Heart left ventricle (tissue), 16 donors: ENCODE results near the gene SYF2. TPM values are rescaled to one million over a fixed set of nuclear protein-coding genes. Genes with fewer than 3 reads are reported as not detected.

Experiments
- ATAC-seq, 4 donors: fragments of 200-7000 bp; cut with Tn5 transposase; one replicate each; pipeline ENCODE4 v1.9.1; 2020 to 2022; ENCODE audit warnings: moderate library complexity in 4 of 4, mild to moderate bottlenecking in 3 of 4, moderate number of reproducible peaks in 1 of 4
- DNase-seq, 5 donors: peaks; one replicate each; pipeline ENCODE4 v3.0.0-alpha.2; 2020
- H3K27ac ChIP-seq, 12 donors: fragments of 200-600 bp; sonication (generic) in 4 of 12; one replicate each; pipeline versions ENCODE4 v1.5.0 to v1.8.0; 2016 to 2022; ENCODE audit warnings: mild to moderate bottlenecking in 2 of 12
- H3K27me3 ChIP-seq, 9 donors: fragments of 200-600 bp; sonication (generic) in 2 of 9; one replicate each; pipeline versions ENCODE4 v1.5.1 to v1.8.0; 2016 to 2022; ENCODE audit warnings: mild to moderate bottlenecking in 3 of 9
- H3K36me3 ChIP-seq, 9 donors: fragments of 200-600 bp; sonication (generic) in 2 of 9; one replicate each; pipeline versions ENCODE4 v1.5.0 to v1.8.0; 2018 to 2022; ENCODE audit warnings: mild to moderate bottlenecking in 2 of 9
- H3K4me1 ChIP-seq, 12 donors: fragments of 200-600 bp; sonication (generic) in 4 of 12; one replicate each; pipeline versions ENCODE4 v1.5.0 to v1.8.0; 2016 to 2022; ENCODE audit warnings: mild to moderate bottlenecking in 3 of 12
- H3K4me3 ChIP-seq, 12 donors: fragments of 200-600 bp; sonication (generic) in 4 of 12; one replicate each; pipeline versions ENCODE4 v1.5.0 to v1.8.0; 2017 to 2022; ENCODE audit warnings: mild to moderate bottlenecking in 9 of 12, moderate library complexity in 4 of 12
- H3K9me3 ChIP-seq, 12 donors: fragments of 200-600 bp; sonication (generic) in 4 of 12; one replicate each; pipeline versions ENCODE4 v1.5.0 to v1.8.0; 2016 to 2022; ENCODE audit warnings: mild to moderate bottlenecking in 1 of 12
- POLR2A ChIP-seq, 2 donors: fragments of 450-650 bp; IDR thresholded peaks; one replicate each; pipeline ENCODE4 v1.6.1; 2017; ENCODE audit warnings: antibody characterized with exemption in 2 of 2, mild to moderate bottlenecking in 2 of 2, moderate library complexity in 2 of 2
- WGBS, 4 donors: extraction: QIAGEN DNeasy Blood & Tissue Kit in 2 of 4; methylation state at CpG; one replicate each; pipeline versions ENCODE4 v1.1.5 to v1.1.7; 2013 to 2018; 5-methylcytosine and 5-hydroxymethylcytosine counted together
- intact Hi-C, 10 donors: fragments of 100-400 bp; cut with DNase I; formaldehyde crosslinking; loops; one replicate each; pipeline versions ENCODE4 v1.11.1 to v1.14.2; 2022
- polyA plus RNA-seq, 2 donors: library from polyadenylated mRNA; stranded (reverse); fragments of 200-250 nt; gene quantifications; one replicate each; pipeline ENCODE4 v1.2.3, GENCODE V29; 2013
- total RNA-seq, 9 donors: library from RNA; depleted of rRNA in 2 of 9; stranded (reverse); fragments of >200 nt in 2 of 9; fragmentation: NEBNext Ultra II Directional in 3 of 9; extraction: Animal tissue kit (Norgen Biotek cat#: 25700) in 3 of 9; gene quantifications; one replicate each; pipeline versions ENCODE4 v1.1.0 to v1.2.4, GENCODE V29; 2016 to 2023
- TF ChIP-seq, protein P1 (sequence below), 12 donors: fragments of 200-600 bp; sonication (generic) in 4 of 12; IDR thresholded peaks; one replicate each; pipeline versions ENCODE4 v1.5.0 to v1.8.0; 2018 to 2022; ENCODE audit warnings: antibody characterized with exemption in 12 of 12, mild to moderate bottlenecking in 5 of 12
- donor health status: ischemic (EF 13 %, LVEDD 7.1; RV severe dilation, severe dysfunction).
- donor health status: healthy with polysubstance abuse.
- donor health status: DM: no; HTN: yes; CAD: no.
- donor health status: DM: no; HTN: no; CAD: no.
- donor health status: ischemic (EF 25% LVEDD 6.9; RV normal size, moderate dysfunction).
- donor health status: ischemic (EF 25% LVEDD 5.7; RV mildly dilated, moderate dysfunction).
- donor health status: healthy.
- donor health status: DM: yes; HTN: yes; CAD: no.
- donor health status: ischemic (EF 35%, LVEDD 5.7; RV mildly dilated, moderate dysfunction).
- donor health status: nonischemic (EF 11% LVEDD 7.7; RV severe dilation, severe dysfunction).
- donor health status: DM: yes; HTN: yes; CAD: no.
- donor health status: PGD.
- donor health status: ischemic (EF 29% LVEDD 5.4; RV normal size, mild dysfunction).
- donor health status: nonischemic (EF 23%, LVEDD 6.1; RV moderate dilation, normal function).

Gene SYF2
- total and polyA plus RNA-seq, 11 donors: 25.0 to 60.3 (median 35.4) TPM

GRCh38 chr1:25197982-25198662 is 34.2 kb downstream of the SYF2 start:
- 53 to 63% (median 60%) methylated on average over 11 of the region's 11 CpGs for WGBS, 4 donors
- Histone ChIP-seq H3K27ac (no peak overlapping the region), H3K27me3 (peaks cover 0 to 20% (median 0%) of the 10 kb centered on the region in 9 donors), H3K36me3 (no peaks in the 10 kb centered on the region), H3K4me1 (peaks cover 0 to 14% (median 3%) of the 10 kb centered on the region in 12 donors), H3K4me3 (peak overlapping the region in 1 of 12 donors; percentile 29), H3K9me3 (no peaks in the 10 kb centered on the region)
- no peak for DNase-seq
- ATAC-seq: no peak
- intact Hi-C loops: loop anchor here in 2 of 10 donors (5.0 to 10.0 kb wide), 2 partner anchors 263 to 271 kb away; partner anchors contain the start of gene RUNX3 (in 1 of the 2)
- no peak for TF ChIP-seq POLR2A (IDR thresholded peaks at IDR 0.05)
- TF ChIP-seq, protein P1, sequence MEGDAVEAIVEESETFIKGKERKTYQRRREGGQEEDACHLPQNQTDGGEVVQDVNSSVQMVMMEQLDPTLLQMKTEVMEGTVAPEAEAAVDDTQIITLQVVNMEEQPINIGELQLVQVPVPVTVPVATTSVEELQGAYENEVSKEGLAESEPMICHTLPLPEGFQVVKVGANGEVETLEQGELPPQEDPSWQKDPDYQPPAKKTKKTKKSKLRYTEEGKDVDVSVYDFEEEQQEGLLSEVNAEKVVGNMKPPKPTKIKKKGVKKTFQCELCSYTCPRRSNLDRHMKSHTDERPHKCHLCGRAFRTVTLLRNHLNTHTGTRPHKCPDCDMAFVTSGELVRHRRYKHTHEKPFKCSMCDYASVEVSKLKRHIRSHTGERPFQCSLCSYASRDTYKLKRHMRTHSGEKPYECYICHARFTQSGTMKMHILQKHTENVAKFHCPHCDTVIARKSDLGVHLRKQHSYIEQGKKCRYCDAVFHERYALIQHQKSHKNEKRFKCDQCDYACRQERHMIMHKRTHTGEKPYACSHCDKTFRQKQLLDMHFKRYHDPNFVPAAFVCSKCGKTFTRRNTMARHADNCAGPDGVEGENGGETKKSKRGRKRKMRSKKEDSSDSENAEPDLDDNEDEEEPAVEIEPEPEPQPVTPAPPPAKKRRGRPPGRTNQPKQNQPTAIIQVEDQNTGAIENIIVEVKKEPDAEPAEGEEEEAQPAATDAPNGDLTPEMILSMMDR (IDR thresholded peaks at IDR 0.05): no peak

DNA sequence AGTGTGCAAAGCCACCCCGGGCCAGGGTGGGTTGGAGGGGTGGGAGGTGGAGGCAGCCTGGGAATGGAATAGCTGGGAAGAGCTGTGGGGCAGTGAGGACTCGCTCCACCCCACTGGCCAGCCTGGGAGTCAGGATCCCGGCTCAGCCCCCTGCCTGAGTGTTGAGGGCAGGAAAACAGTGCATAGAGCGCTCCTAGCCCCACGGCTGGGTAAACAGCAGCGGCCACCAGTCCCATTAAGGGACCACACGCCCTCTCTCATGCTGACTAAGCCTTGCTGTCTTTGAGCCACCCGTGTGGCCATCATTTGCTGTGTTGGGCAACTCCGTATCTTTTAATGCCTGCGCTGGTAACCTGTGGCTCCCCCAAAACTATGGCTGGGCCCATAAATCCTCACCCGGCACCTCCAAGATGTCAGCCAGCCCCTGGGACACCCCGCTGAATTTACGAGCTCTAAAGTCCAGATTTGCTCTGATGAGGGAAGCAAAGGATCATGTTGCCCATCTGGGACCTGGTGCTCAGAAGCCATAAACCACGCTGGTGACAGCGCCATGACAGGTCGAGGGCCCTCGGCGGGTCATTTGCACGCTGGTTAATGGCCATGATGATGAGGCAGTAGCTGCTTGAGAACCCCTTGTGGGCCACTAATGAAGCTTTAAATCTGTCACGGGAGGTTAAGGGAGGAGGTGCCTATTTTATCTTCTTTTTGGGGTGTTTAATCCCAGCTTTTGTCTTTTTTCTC is 34.9 kb downstream of the SYF2 start:
- peaks cover 0 to 27% (median 0%) of the 10 kb centered on the region in 9 donors for H3K27me3 ChIP-seq
- no peak overlapping the region for H3K4me3 ChIP-seq
- intact Hi-C loops: loop anchor here in 2 of 10 donors (5.0 to 10.0 kb wide), 2 partner anchors 263 to 270 kb away; partner anchors contain the start of gene RUNX3 (in 1 of the 2)
- H3K36me3 ChIP-seq: no peaks in the 10 kb centered on the region
- H3K4me1 ChIP-seq: peaks cover 0 to 14% (median 3%) of the 10 kb centered on the region in 12 donors
- no peaks in the 10 kb centered on the region for H3K9me3 ChIP-seq
- H3K27ac ChIP-seq: no peak overlapping the region
- DNase-seq (no peak), ATAC-seq (no peak)
- TF ChIP-seq, protein P1 (IDR thresholded peaks at IDR 0.05): no peak
- TF ChIP-seq POLR2A (IDR thresholded peaks at IDR 0.05): no peak
- WGBS, 4 donors: 82 to 87% (median 84%) methylated on average over 16 to 20 of the region's 20 CpGs

DNA sequence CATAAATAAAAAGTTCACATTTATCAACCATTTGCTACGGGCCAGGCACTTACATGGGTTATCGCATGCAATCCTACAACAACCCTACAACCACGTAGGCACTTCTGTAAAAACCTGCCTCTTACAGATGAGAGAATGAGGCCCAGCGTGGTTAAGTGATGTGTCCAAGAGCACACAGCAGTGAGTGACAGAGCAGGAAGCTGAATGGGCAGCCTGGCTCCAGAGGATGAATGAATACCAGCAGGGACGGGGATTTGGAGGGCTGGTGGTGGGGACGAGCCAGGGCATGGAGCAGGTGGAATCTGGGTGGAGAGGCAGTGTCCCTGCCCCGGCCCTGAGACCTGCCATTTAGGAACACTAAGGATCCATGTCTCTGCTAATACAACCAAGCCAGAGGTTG is 35.5 kb downstream of the SYF2 start:
- H3K4me1 ChIP-seq: peaks cover 0 to 14% (median 3%) of the 10 kb centered on the region in 12 donors
- ATAC-seq: no peak
- no peaks in the 10 kb centered on the region for H3K36me3 ChIP-seq
- DNase-seq: no peak
- no peak overlapping the region for H3K27ac ChIP-seq
- H3K27me3 ChIP-seq: peaks cover 0 to 28% (median 0%) of the 10 kb centered on the region in 9 donors
- no peak overlapping the region for H3K4me3 ChIP-seq
- TF ChIP-seq, protein P1 (IDR thresholded peaks at IDR 0.05): no peak
- no peak for TF ChIP-seq POLR2A (IDR thresholded peaks at IDR 0.05)
- H3K9me3 ChIP-seq: no peaks in the 10 kb centered on the region
- intact Hi-C loops: loop anchor here in 2 of 10 donors (5.0 to 10.0 kb wide), 2 partner anchors 262 to 270 kb away; partner anchors contain the start of gene RUNX3 (in 1 of the 2)
- 77 to 88% (median 87%) methylated on average over 7 of the region's 7 CpGs for WGBS, 4 donors

DNA sequence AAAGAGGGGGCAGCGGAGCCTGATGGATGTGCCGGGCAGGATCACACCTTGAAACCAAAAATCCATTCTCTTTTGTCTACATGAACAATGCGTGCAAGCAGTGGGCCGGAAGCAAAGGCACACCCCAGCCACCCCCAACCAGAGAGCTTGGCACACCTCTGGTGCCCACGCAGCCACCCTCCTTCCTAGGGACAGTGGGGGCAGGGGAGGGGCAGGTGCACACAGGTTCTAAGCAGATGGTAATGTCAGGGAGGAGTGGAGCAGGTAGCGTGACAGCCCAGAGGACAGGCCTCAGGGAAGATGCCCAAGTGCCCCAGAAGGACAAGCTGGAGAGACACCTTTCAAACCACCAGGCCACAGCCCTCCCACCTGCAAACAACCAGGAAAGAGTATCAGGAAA is 36.5 kb downstream of the SYF2 start:
- Histone ChIP-seq H3K27ac (no peak overlapping the region), H3K4me3 (no peak overlapping the region), H3K36me3 (no peaks in the 10 kb centered on the region), H3K9me3 (no peaks in the 10 kb centered on the region), H3K4me1 (peaks cover 0 to 14% (median 3%) of the 10 kb centered on the region in 12 donors), H3K27me3 (peaks cover 0 to 29% (median 0%) of the 10 kb centered on the region in 9 donors)
- DNase-seq (no peak), ATAC-seq (no peak)
- intact Hi-C loops: loop anchor here in 2 of 10 donors (5.0 to 10.0 kb wide), 2 partner anchors 261 to 269 kb away; partner anchors contain the start of gene RUNX3 (in 1 of the 2)
- TF ChIP-seq, protein P1 (IDR thresholded peaks at IDR 0.05): no peak
- no peak for TF ChIP-seq POLR2A (IDR thresholded peaks at IDR 0.05)
- WGBS, 4 donors: 62 to 77% (median 69%) methylated on average over 6 of the region's 6 CpGs
